K562 (cell line): Measurements from ENCODE around the gene RSPRY1. TPM values are rescaled to one million over a fixed set of nuclear protein-coding genes. Genes with fewer than 3 reads are reported as not detected.

Experiments used
- ATAC-seq: fragments of 200-7000 bp; cut with Tn5 transposase; 3 replicates; pipeline ENCODE4 v1.9.1; 2020; ENCODE audit warnings: moderate library complexity
- BruUV-seq: library from RNA; stranded (reverse); fragments of 400-500 nt; replicated peaks from 2 replicates; lab custom pipeline; 2021; lab: Mats Ljungman, UMichigan
- CTCF ChIA-PET: fragments of 300-600 bp; formaldehyde crosslinking; extraction: SDS; loops from one replicate; lab custom pipeline; 2021; ENCODE audit warnings: low intra/inter-chr PET ratio; lab: Yijun Ruan, JAX
- POLR2A ChIA-PET: fragments of 300-600, 350-650 bp; sonication (Branson Sonifier 250); formaldehyde crosslinking; extraction: SDS; loops from one replicate; lab custom pipeline; 2021; ENCODE audit warnings: antibody characterized with exemption, inconsistent platforms; lab: Yijun Ruan, JAX
- DNase-seq, 4 experiments: peaks; one replicate each; pipeline versions ENCODE4 v3.0.0 to v3.0.0-alpha.2; 2011 to 2018; ENCODE audit warnings: low spot score in 3 of 4, mixed read lengths in 3 of 4; ENCODE audit errors: extremely low read depth in 1 of 4
- FAIRE-seq: peaks from 2 replicates; lab custom pipeline; 2011; peaks lifted over from hg19 to GRCh38; lab: Jason Lieb, UNC
- H2AFZ ChIP-seq: 2 replicates; pipeline ENCODE4 v1.6.0; 2011; ENCODE audit warnings: low read depth, low read length, control low read depth, inconsistent platforms
- H3K27ac ChIP-seq: fragments of 200-600 bp; 3 replicates; pipeline ENCODE4 v1.8.0; 2011; ENCODE audit warnings: low read depth, mild to moderate bottlenecking, control low read depth, inconsistent platforms, low read length, moderate library complexity, mixed read lengths; ENCODE audit errors: extremely low read depth
- H3K27me3 ChIP-seq, 2 experiments: fragments of 300-600 bp in 1 of 2; 2 replicates in 1 of 2; 3 replicates in 1 of 2; pipeline versions ENCODE4 v1.6.0 to v1.8.0; 2011; ENCODE audit warnings: inconsistent platforms in 2 of 2, low read length in 2 of 2, mild to moderate bottlenecking in 1 of 2, mixed read lengths in 1 of 2, moderate library complexity in 1 of 2; ENCODE audit not compliant: control insufficient read depth in 2 of 2, insufficient read depth in 2 of 2
- H3K36me3 ChIP-seq: fragments of 300-600 bp; 3 replicates; pipeline ENCODE4 v1.8.0; 2011; ENCODE audit warnings: mild to moderate bottlenecking, low read length, inconsistent platforms; ENCODE audit not compliant: control insufficient read depth, insufficient read depth
- H3K4me1 ChIP-seq, 2 experiments: fragments of 200-600 bp in 1 of 2; replicated peaks in 1 of 2; 2 replicates in 1 of 2; 3 replicates in 1 of 2; pipeline versions ENCODE4 v1.5.1 to v1.8.0; 2011; ENCODE audit warnings: inconsistent platforms in 2 of 2, low read length in 2 of 2, mild to moderate bottlenecking in 1 of 2, mixed read lengths in 1 of 2, moderate library complexity in 1 of 2; ENCODE audit not compliant: control insufficient read depth in 2 of 2, insufficient read depth in 2 of 2
- H3K4me2 ChIP-seq: 2 replicates; pipeline ENCODE4 v1.6.1; 2011; ENCODE audit warnings: low read length, control low read depth, inconsistent platforms, mixed read lengths; ENCODE audit not compliant: insufficient read depth
- H3K4me3 ChIP-seq: fragments of 200-600 bp; sonication (generic), shearing (Covaris generic); 2 replicates; pipeline ENCODE4 v1.5.1; 2016; ENCODE audit warnings: control low read depth, inconsistent platforms
- H3K79me2 ChIP-seq: fragments of 200-600 bp; 3 replicates; pipeline ENCODE4 v1.8.0; 2011; ENCODE audit warnings: low read length, inconsistent platforms; ENCODE audit not compliant: control insufficient read depth, insufficient read depth
- H3K9ac ChIP-seq, 2 experiments: 2 replicates each; pipeline versions ENCODE4 v1.6.0 to v1.6.1; 2011; ENCODE audit warnings: low read depth in 2 of 2, low read length in 2 of 2, control low read depth in 1 of 2, inconsistent platforms in 1 of 2, mild to moderate bottlenecking in 1 of 2, mixed read lengths in 1 of 2; ENCODE audit not compliant: insufficient read depth in 1 of 2
- H3K9me1 ChIP-seq: one replicate; pipeline ENCODE4 v1.6.0; 2011; ENCODE audit warnings: inconsistent platforms, mild to moderate bottlenecking, low read length, moderate library complexity; ENCODE audit not compliant: control insufficient read depth, insufficient read depth
- H3K9me3 ChIP-seq: replicated peaks from 2 replicates; pipeline ENCODE4 v1.5.1; 2011; ENCODE audit warnings: low read depth, low read length, inconsistent platforms; ENCODE audit not compliant: control insufficient read depth, insufficient read depth
- H4K20me1 ChIP-seq: replicated peaks from 2 replicates; pipeline ENCODE4 v1.6.1; 2011; ENCODE audit warnings: low read length, inconsistent platforms, mixed read lengths; ENCODE audit not compliant: control insufficient read depth, insufficient read depth
- CUX1 ChIP-seq: fragments of 200-800 bp; sonication (Bioruptor generic); IDR thresholded peaks from 2 replicates; pipeline ENCODE4 v1.6.1; 2016; ENCODE audit warnings: missing genetic modification characterization, missing compliant biosample characterization
- DLX4 ChIP-seq: fragments of 250-450 bp; sonication (Bioruptor Pico); IDR thresholded peaks from 2 replicates; pipeline ENCODE4 v1.6.1; 2021; ENCODE audit warnings: mild to moderate bottlenecking
- DNMT1 ChIP-seq: fragments of 450-650 bp; IDR thresholded peaks from 2 replicates; pipeline ENCODE4 v1.6.1; 2016; ENCODE audit warnings: antibody characterized with exemption, mild to moderate bottlenecking
- FOSL1 ChIP-seq: fragments of 200-800 bp; sonication (Bioruptor generic); conservative IDR thresholded peaks from 2 replicates; pipeline ENCODE4 v1.6.1; 2016; ENCODE audit warnings: missing genetic modification characterization, missing compliant biosample characterization
- HIVEP1 ChIP-seq: fragments of 250-450 bp; sonication (Bioruptor Pico); IDR thresholded peaks from 2 replicates; pipeline ENCODE4 v1.4.0; 2020; ENCODE audit warnings: mild to moderate bottlenecking
- MBD2 ChIP-seq: sonication (generic); IDR thresholded peaks from 2 replicates; pipeline ENCODE4 v1.6.1; 2016; ENCODE audit warnings: low read depth, borderline replicate concordance
- MCM7 ChIP-seq, 2 experiments: fragments of 450-650 bp; IDR thresholded peaks; 2 replicates each; pipeline ENCODE4 v1.6.1; 2016 to 2018
- RBBP5 ChIP-seq: fragments of 200-600 bp; sonication (generic); IDR thresholded peaks from 2 replicates; pipeline ENCODE4 v1.6.1; 2012; ENCODE audit warnings: borderline replicate concordance, mild to moderate bottlenecking, low read length, control low read depth, inconsistent platforms; ENCODE audit not compliant: insufficient read depth, poor library complexity, severe bottlenecking
- SMAD3 ChIP-seq: fragments of 450-650 bp; formaldehyde crosslinking; conservative IDR thresholded peaks from 2 replicates; pipeline ENCODE4 v1.4.0; 2020; ENCODE audit warnings: mild to moderate bottlenecking
- THRB ChIP-seq: fragments of 450-650 bp; formaldehyde crosslinking; conservative IDR thresholded peaks from 2 replicates; pipeline ENCODE4 v1.4.0; 2022; ENCODE audit warnings: mild to moderate bottlenecking, missing genetic modification characterization
- ZNF124 ChIP-seq: sonication (generic); formaldehyde crosslinking; IDR thresholded peaks from 2 replicates; pipeline ENCODE4 v1.8.1; 2022; ENCODE audit warnings: missing genetic modification reagents
- ZNF146 ChIP-seq: IDR thresholded peaks from one replicate; pipeline ENCODE4 v1.6.1; 2018; ENCODE audit warnings: missing compliant biosample characterization; ENCODE audit not compliant: unreplicated experiment
- WGBS: fragments of 100-300 bp; shearing (Covaris generic); methylation state at CpG from one replicate; pipeline ENCODE4 v1.1.6; 2016; ENCODE audit warnings: low coverage, mixed read lengths; ENCODE audit not compliant: insufficient coverage; ENCODE audit errors: missing lambda C conversion rate; 5-methylcytosine and 5-hydroxymethylcytosine counted together
- in situ Hi-C: fragments of 300-500 bp; cut with MboI; formaldehyde crosslinking; loops from 4 replicates; pipeline ENCODE4 v1.15.0; 2018; ENCODE audit warnings: inconsistent platforms, mixed read lengths
- intact Hi-C: fragments of 100-400 bp; cut with micrococcal nuclease; formaldehyde crosslinking; loops from 2 replicates; pipeline ENCODE4 v1.14.2; 2022
- polyA plus RNA-seq, 8 experiments: library from polyadenylated mRNA; depleted of rRNA in 4 of 8; stranded (reverse) in 5 of 8; unstranded in 3 of 8; fragments of >200 nt; fragmentation: Nextera tagmentation in 2 of 8; fragmentation: Illumina TruSeq in 1 of 8; extraction: Ambion mirVana in 2 of 8; extraction: Trizol in 1 of 8; gene quantifications; 2 replicates each; pipeline versions ENCODE4 v1.2.1 to v1.2.3, GENCODE V29; 2011 to 2014; ENCODE audit warnings: inconsistent platforms in 1 of 8, missing spikeins in 1 of 8
- total RNA-seq, 7 experiments: library from RNA; depleted of rRNA in 6 of 7; stranded (reverse); fragments of >200 nt in 6 of 7; fragmentation: Illumina TruSeq in 2 of 7; extraction: Trizol in 2 of 7; gene quantifications; 2 replicates each; pipeline versions ENCODE4 v1.2.1 to v1.2.3, GENCODE V29; 2011 to 2021; ENCODE audit warnings: low replicate concordance in 1 of 7

Gene RSPRY1
- total and polyA plus RNA-seq, 9 of the 15 experiments (the other 6 are each of a cell fraction or from before 2014, with no cell fraction given): 10.2 to 27.8 (median 20.8) TPM

GRCh38 chr16:57172721-57173290 is 13.3 kb upstream of the RSPRY1 start (continued):
- no peak for TF ChIP-seq RBBP5
- TF ChIP-seq CUX1: no peak
- no peak for TF ChIP-seq SMAD3 (CRISPR knock-in tag)

GRCh38 chr16:57175896-57176295 is 10.2 kb upstream of the RSPRY1 start:
- no peak for ATAC-seq
- DNase-seq: no peak
- BruUV-seq: no TSS peak
- Histone ChIP-seq H3K9me1 (no peaks in the 10 kb centered on the region), H3K4me3 (no peak overlapping the region), H3K36me3 (peaks cover 37% of the 10 kb centered on the region), H3K79me2 (peaks cover 13% of the 10 kb centered on the region), H3K4me1 (no peaks in the 10 kb centered on the region), H4K20me1 (no peaks in the 10 kb centered on the region), H3K9ac (no peak overlapping the region), H3K9me3 (no peaks in the 10 kb centered on the region), H3K4me2 (no peak overlapping the region), H2AFZ (no peak overlapping the region), H3K27ac (no peak overlapping the region), H3K27me3 (no peaks in the 10 kb centered on the region)
- 83% methylated on average over 5 of the region's 5 CpGs for WGBS
- in situ Hi-C loops: no loop called here
- FAIRE-seq: no peak
- CTCF ChIA-PET: no interaction called here
- POLR2A ChIA-PET: interaction anchor here (0.6 to 2.2 kb wide), 4 partner anchors 10 to 239 kb away, joined by 3 to 8 read pairs (median 4); partner anchors contain the start of genes CPNE2, PSME3IP1 and RSPRY1
- intact Hi-C loops: no loop called here
- no peak for TF ChIP-seq FOSL1 (tag)
- no peak for TF ChIP-seq HIVEP1
- TF ChIP-seq MBD2: no peak
- no peak for TF ChIP-seq MCM7 (IDR thresholded peaks at IDR 0.05)
- no peak for TF ChIP-seq DNMT1
- TF ChIP-seq THRB (CRISPR knock-in tag): no peak
- no peak for TF ChIP-seq ZNF146 (CRISPR knock-in tag)
- TF ChIP-seq ZNF124 (CRISPR knock-in tag): no peak
- TF ChIP-seq DLX4 (CRISPR knock-in tag): no peak
